GM12878 (cell line): Measurements from ENCODE around the gene EXOC4. TPM values are rescaled to one million over a fixed set of nuclear protein-coding genes. Genes with fewer than 3 reads are reported as not detected.

Source experiments
- ATAC-seq: fragments of 200-7000 bp; cut with Tn5 transposase; 3 replicates; pipeline ENCODE4 v1.9.1; 2020; ENCODE audit warnings: mild to moderate bottlenecking, moderate library complexity
- BruUV-seq: library from RNA; stranded (reverse); fragments of 400-500 nt; replicated peaks from 2 replicates; lab custom pipeline; 2021; lab: Mats Ljungman, UMichigan
- CTCF ChIA-PET: fragments of 300-600 bp; sonication (Branson Sonifier 250); formaldehyde crosslinking; extraction: SDS; loops from one replicate; lab custom pipeline; 2021; ENCODE audit warnings: inconsistent platforms; lab: Yijun Ruan, JAX
- POLR2A ChIA-PET: fragments of 350-600 bp; formaldehyde crosslinking; extraction: SDS; loops from one replicate; lab custom pipeline; 2021; ENCODE audit warnings: inconsistent platforms; lab: Charles Lee
- RAD21 ChIA-PET: fragments of 300-600 bp; sonication (Branson Sonifier 250); formaldehyde crosslinking; loops from one replicate; lab custom pipeline; 2023; ENCODE audit warnings: antibody characterized with exemption; ENCODE audit not compliant: unreplicated experiment; lab: Charles Lee
- SMC1A ChIA-PET: fragments of 300-600 bp; sonication (Branson Sonifier 250); formaldehyde crosslinking; loops from one replicate; lab custom pipeline; 2023; ENCODE audit not compliant: unreplicated experiment, uncharacterized antibody; lab: Charles Lee
- DNase-seq: peaks from one replicate; pipeline ENCODE4 v3.0.0-alpha.2; 2011; ENCODE audit warnings: low read depth, low spot score
- FAIRE-seq: peaks from 3 replicates; lab custom pipeline; 2011; peaks lifted over from hg19 to GRCh38; lab: Jason Lieb, UNC
- H2AFZ ChIP-seq: 2 replicates; pipeline ENCODE4 v1.6.0; 2011; ENCODE audit warnings: low read depth, low read length, control low read depth; ENCODE audit not compliant: control insufficient read depth
- H3K27ac ChIP-seq: 2 replicates; pipeline ENCODE4 v1.5.1; 2011; ENCODE audit warnings: control low read depth; ENCODE audit not compliant: control insufficient read depth, insufficient read depth
- H3K27me3 ChIP-seq, 2 experiments: replicated peaks in 1 of 2; 2 replicates each; pipeline versions ENCODE4 v1.6.0 to v1.6.1; 2011; ENCODE audit warnings: low read length in 1 of 2; ENCODE audit not compliant: control insufficient read depth in 2 of 2, insufficient read depth in 2 of 2
- H3K36me3 ChIP-seq, 2 experiments: 2 replicates each; pipeline ENCODE4 v1.5.1; 2011; ENCODE audit warnings: low read length in 1 of 2; ENCODE audit not compliant: control insufficient read depth in 2 of 2, insufficient read depth in 2 of 2
- H3K4me1 ChIP-seq: 2 replicates; pipeline ENCODE4 v1.6.1; 2011; ENCODE audit warnings: mild to moderate bottlenecking, low read length, moderate library complexity, mixed read lengths; ENCODE audit not compliant: control insufficient read depth, insufficient read depth
- H3K4me2 ChIP-seq: 2 replicates; pipeline ENCODE4 v1.6.0; 2011; ENCODE audit warnings: control low read depth; ENCODE audit not compliant: control insufficient read depth, insufficient read depth
- H3K4me3 ChIP-seq: fragments of 200-600 bp; sonication (generic); 2 replicates; pipeline ENCODE4 v1.5.1; 2016
- H3K79me2 ChIP-seq: 2 replicates; pipeline ENCODE4 v1.6.0; 2011; ENCODE audit warnings: low read length; ENCODE audit not compliant: control insufficient read depth, insufficient read depth
- H3K9ac ChIP-seq: 2 replicates; pipeline ENCODE4 v1.8.0; 2011; ENCODE audit warnings: low read length, control low read depth, mixed read lengths; ENCODE audit not compliant: control insufficient read depth, insufficient read depth
- H3K9me3 ChIP-seq: replicated peaks from 3 replicates; pipeline ENCODE4 v1.5.1; 2011; ENCODE audit warnings: mild to moderate bottlenecking, low read length; ENCODE audit not compliant: control insufficient read depth, insufficient read depth
- H4K20me1 ChIP-seq: 2 replicates; pipeline ENCODE4 v1.6.0; 2011; ENCODE audit not compliant: control insufficient read depth, insufficient read depth
- ATF7 ChIP-seq: fragments of 450-650 bp; IDR thresholded peaks from 2 replicates; pipeline ENCODE4 v1.6.1; 2016; ENCODE audit warnings: low read depth, mild to moderate bottlenecking
- EGR1 ChIP-seq, 2 experiments: IDR thresholded peaks; 1 replicate in 1 of 2; 2 replicates in 1 of 2; pipeline ENCODE4 v1.6.1; 2011 to 2012; ENCODE audit warnings: low read depth in 2 of 2, low read length in 2 of 2, borderline replicate concordance in 1 of 2, mild to moderate bottlenecking in 1 of 2, moderate library complexity in 1 of 2
- HDGF ChIP-seq: fragments of 450-650 bp; IDR thresholded peaks from 2 replicates; pipeline ENCODE4 v1.6.1; 2016; ENCODE audit warnings: antibody characterized with exemption
- JUND ChIP-seq: IDR thresholded peaks from 2 replicates; pipeline ENCODE4 v1.6.1; 2012; ENCODE audit warnings: low read depth, mild to moderate bottlenecking, low read length, improper control_type of control experiment, moderate library complexity
- RAD21 ChIP-seq: IDR thresholded peaks from 2 replicates; pipeline ENCODE4 v1.6.1; 2011; ENCODE audit warnings: mild to moderate bottlenecking, low read depth, low read length, moderate library complexity; ENCODE audit not compliant: insufficient read depth
- SRF ChIP-seq, 2 experiments: IDR thresholded peaks; 2 replicates each; pipeline ENCODE4 v1.6.1; 2011; ENCODE audit warnings: low read depth in 2 of 2, low read length in 2 of 2, mild to moderate bottlenecking in 1 of 2, moderate library complexity in 1 of 2
- SUPT20H ChIP-seq: IDR thresholded peaks from 2 replicates; pipeline ENCODE4 v1.6.1; 2011; ENCODE audit warnings: low read depth, mild to moderate bottlenecking, low read length, moderate library complexity, borderline replicate concordance; ENCODE audit not compliant: control insufficient read depth
- TBL1XR1 ChIP-seq: IDR thresholded peaks from 2 replicates; pipeline ENCODE4 v1.6.1; 2012; ENCODE audit warnings: low read depth, low read length, improper control_type of control experiment
- ZNF207 ChIP-seq: fragments of 450-650 bp; IDR thresholded peaks from 2 replicates; pipeline ENCODE4 v1.6.1; 2014; ENCODE audit warnings: antibody characterized with exemption, mild to moderate bottlenecking, borderline replicate concordance
- WGBS: methylation state at CpG from one replicate; pipeline ENCODE4 v1.1.6; 2016; ENCODE audit warnings: low lambda C conversion rate; ENCODE audit not compliant: insufficient replicate concordance, insufficient coverage; ENCODE audit errors: missing lambda C conversion rate; 5-methylcytosine and 5-hydroxymethylcytosine counted together
- in situ Hi-C: fragments of 300-500 bp; cut with MboI; formaldehyde crosslinking; loops from 9 replicates; pipeline ENCODE4 v1.14.3; 2018; ENCODE audit warnings: mixed read lengths
- intact Hi-C: fragments of 100-400 bp; cut with micrococcal nuclease; formaldehyde crosslinking; loops from one replicate; pipeline ENCODE4 v1.14.2; 2022; ENCODE audit not compliant: unreplicated experiment
- polyA plus RNA-seq, 11 experiments: library from polyadenylated mRNA; depleted of rRNA in 4 of 11; unstranded in 6 of 11; stranded (reverse) in 5 of 11; fragments of >200 nt; fragmentation: Nextera tagmentation in 4 of 11; fragmentation: Illumina TruSeq in 1 of 11; extraction: Ambion mirVana in 4 of 11; extraction: Trizol in 1 of 11; gene quantifications; 1 replicate in 1 of 11; 2 replicates in 10 of 11; pipeline versions ENCODE4 v1.2.1 to v1.2.3, GENCODE V29; 2011 to 2016; ENCODE audit warnings: inconsistent platforms in 2 of 11, missing spikeins in 2 of 11, low read depth in 1 of 11
- total RNA-seq, 4 experiments: library from RNA; depleted of rRNA in 3 of 4; stranded (reverse); fragments of >200 nt in 3 of 4; fragmentation: Illumina TruSeq in 1 of 4; extraction: Trizol in 1 of 4; gene quantifications; 2 replicates each; pipeline versions ENCODE4 v1.2.1 to v1.2.3, GENCODE V29; 2013 to 2021
- TF ChIP-seq, protein P1 (sequence below): fragments of 450-650 bp; IDR thresholded peaks from 2 replicates; pipeline ENCODE4 v1.6.1; 2016; ENCODE audit warnings: mild to moderate bottlenecking
- TF ChIP-seq, protein P2 (sequence below): IDR thresholded peaks from 2 replicates; pipeline ENCODE4 v1.6.1; 2011; ENCODE audit warnings: low read depth, low read length, improper control_type of control experiment, borderline replicate concordance
- TF ChIP-seq, protein P3 (sequence below): fragments of 450-650 bp; formaldehyde crosslinking; IDR thresholded peaks from 2 replicates; pipeline ENCODE4 v1.5.0; 2022; ENCODE audit warnings: mild to moderate bottlenecking, missing genetic modification characterization
- TF ChIP-seq, protein P4 (sequence below), 3 experiments: IDR thresholded peaks in 2 of 3; conservative IDR thresholded peaks in 1 of 3; 2 replicates each; pipeline ENCODE4 v1.5.1; 2011; ENCODE audit warnings: low read depth in 3 of 3, low read length in 3 of 3, mild to moderate bottlenecking in 3 of 3, control low read depth in 2 of 3, moderate library complexity in 2 of 3, inconsistent platforms in 1 of 3, mixed read lengths in 1 of 3; ENCODE audit not compliant: control insufficient read depth in 2 of 3, insufficient read depth in 1 of 3; ENCODE audit errors: extremely low read depth in 1 of 3

The EXOC4 gene
- total and polyA plus RNA-seq, 10 of the 15 experiments (the other 5 are each of a cell fraction or from before 2014, with no cell fraction given), result 13.2 to 44.5 (median 29.6) TPM

DNA sequence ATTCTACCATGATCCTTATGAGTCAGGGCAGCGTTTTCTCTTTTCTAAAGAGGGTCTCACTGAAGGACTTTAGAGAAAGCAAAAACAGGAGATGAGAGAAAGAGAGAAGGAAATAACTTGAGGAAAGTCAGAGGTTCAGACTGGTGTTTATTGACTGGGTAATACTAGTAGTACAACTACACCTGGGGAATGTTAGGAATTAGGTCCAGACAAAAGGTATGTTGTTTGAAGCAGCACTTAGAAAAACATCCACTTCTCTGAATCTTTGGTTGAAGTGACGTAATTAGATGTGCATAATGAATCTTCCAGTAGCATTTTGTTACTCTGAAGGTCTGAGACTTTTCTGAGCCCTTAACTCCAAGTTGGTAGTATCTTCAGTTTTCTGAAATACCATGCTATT lies 494.0 kb downstream of the EXOC4 start (continued):
- no peak for TF ChIP-seq EGR1 (IDR thresholded peaks at IDR 0.05; ENCODE audit: borderline replicate concordance in 1 of 2, low read depth in 2 of 2, low read length in 2 of 2)
- TF ChIP-seq, protein P1, sequence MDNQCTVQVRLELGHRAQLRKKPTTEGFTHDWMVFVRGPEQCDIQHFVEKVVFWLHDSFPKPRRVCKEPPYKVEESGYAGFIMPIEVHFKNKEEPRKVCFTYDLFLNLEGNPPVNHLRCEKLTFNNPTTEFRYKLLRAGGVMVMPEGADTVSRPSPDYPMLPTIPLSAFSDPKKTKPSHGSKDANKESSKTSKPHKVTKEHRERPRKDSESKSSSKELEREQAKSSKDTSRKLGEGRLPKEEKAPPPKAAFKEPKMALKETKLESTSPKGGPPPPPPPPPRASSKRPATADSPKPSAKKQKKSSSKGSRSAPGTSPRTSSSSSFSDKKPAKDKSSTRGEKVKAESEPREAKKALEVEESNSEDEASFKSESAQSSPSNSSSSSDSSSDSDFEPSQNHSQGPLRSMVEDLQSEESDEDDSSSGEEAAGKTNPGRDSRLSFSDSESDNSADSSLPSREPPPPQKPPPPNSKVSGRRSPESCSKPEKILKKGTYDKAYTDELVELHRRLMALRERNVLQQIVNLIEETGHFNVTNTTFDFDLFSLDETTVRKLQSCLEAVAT, result no peak
- TF ChIP-seq, protein P2, sequence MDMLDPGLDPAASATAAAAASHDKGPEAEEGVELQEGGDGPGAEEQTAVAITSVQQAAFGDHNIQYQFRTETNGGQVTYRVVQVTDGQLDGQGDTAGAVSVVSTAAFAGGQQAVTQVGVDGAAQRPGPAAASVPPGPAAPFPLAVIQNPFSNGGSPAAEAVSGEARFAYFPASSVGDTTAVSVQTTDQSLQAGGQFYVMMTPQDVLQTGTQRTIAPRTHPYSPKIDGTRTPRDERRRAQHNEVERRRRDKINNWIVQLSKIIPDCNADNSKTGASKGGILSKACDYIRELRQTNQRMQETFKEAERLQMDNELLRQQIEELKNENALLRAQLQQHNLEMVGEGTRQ, result no peak
- TF ChIP-seq HDGF, result no peak
- no peak for TF ChIP-seq ATF7
- TF ChIP-seq SUPT20H, result no peak
- no peak for TF ChIP-seq RAD21
- no peak for TF ChIP-seq JUND

DNA sequence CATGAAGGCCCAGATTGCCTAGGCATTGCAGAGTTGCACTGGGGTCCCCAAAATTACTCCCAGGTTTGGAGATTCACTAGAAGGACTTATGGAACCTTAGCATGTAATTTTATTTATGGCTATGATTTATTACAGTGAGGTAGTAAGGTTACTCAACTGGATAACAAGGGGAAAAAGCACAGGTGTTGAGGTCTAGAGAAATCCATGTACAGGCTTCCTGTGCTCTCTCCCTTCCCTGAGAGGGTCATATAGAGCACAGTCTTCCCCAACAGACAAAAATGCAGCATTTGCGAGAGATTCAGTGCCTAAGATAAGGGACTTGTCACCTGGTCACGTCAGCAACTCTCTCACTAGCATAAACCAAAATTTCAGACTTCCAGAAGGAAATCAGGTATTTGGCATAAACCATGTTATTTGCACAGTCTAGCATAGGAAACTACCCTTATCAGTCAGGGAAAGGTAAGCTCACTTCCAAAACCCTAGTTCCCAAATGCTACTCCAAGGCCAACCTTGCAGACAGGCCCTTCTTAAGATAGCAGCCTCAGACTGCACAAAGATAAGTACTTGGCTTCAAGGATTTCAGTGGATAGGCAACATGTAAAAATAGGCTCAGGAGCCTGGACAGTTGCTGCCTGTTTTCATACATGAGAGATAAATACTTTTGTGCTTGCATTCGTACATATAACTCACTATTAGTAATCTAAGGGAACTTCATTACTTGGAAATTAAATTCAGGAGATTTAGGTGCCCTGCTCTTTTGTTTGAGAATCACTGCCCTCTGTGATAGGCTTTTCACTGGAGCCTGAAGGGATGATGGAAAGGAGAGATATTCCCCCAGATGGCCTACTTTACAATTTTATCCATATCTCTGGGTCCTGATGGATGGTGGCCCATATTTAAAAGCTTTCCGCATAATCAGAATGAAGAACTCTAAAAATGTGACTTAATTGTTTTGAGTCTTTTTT lies 495.8 kb downstream of the EXOC4 start:
- Histone ChIP-seq H3K4me3 (no peak overlapping the region), H3K9ac (no peak overlapping the region), H2AFZ (no peak overlapping the region), H3K27me3 (no peaks in the 10 kb centered on the region), H3K4me1 (no peaks in the 10 kb centered on the region), H3K9me3 (no peaks in the 10 kb centered on the region), H3K79me2 (no peaks in the 10 kb centered on the region), H3K36me3 (no peaks in the 10 kb centered on the region), H3K4me2 (no peak overlapping the region), H4K20me1 (no peaks in the 10 kb centered on the region), H3K27ac (no peak overlapping the region)
- ATAC-seq (no peak), FAIRE-seq (no peak), DNase-seq (no peak)
- in situ Hi-C loops (no loop called here), intact Hi-C loops (no loop called here)
- ChIA-PET SMC1A (interaction anchor here (0.6 kb wide), 1 partner anchor 15 kb away, joined by 3 read pairs; no protein-coding TSS in a partner anchor), RAD21 (no interaction called here), CTCF (no interaction called here), POLR2A (no interaction called here)
- WGBS, result 100% methylated on average over 4 of the region's 4 CpGs
- BruUV-seq, result no TSS peak
- TF ChIP-seq, protein P3, sequence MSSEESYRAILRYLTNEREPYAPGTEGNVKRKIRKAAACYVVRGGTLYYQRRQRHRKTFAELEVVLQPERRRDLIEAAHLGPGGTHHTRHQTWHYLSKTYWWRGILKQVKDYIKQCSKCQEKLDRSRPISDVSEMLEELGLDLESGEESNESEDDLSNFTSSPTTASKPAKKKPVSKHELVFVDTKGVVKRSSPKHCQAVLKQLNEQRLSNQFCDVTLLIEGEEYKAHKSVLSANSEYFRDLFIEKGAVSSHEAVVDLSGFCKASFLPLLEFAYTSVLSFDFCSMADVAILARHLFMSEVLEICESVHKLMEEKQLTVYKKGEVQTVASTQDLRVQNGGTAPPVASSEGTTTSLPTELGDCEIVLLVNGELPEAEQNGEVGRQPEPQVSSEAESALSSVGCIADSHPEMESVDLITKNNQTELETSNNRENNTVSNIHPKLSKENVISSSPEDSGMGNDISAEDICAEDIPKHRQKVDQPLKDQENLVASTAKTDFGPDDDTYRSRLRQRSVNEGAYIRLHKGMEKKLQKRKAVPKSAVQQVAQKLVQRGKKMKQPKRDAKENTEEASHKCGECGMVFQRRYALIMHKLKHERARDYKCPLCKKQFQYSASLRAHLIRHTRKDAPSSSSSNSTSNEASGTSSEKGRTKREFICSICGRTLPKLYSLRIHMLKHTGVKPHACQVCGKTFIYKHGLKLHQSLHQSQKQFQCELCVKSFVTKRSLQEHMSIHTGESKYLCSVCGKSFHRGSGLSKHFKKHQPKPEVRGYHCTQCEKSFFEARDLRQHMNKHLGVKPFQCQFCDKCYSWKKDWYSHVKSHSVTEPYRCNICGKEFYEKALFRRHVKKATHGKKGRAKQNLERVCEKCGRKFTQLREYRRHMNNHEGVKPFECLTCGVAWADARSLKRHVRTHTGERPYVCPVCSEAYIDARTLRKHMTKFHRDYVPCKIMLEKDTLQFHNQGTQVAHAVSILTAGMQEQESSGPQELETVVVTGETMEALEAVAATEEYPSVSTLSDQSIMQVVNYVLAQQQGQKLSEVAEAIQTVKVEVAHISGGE (CRISPR knock-in tag), result no peak
- TF ChIP-seq, protein P4, sequence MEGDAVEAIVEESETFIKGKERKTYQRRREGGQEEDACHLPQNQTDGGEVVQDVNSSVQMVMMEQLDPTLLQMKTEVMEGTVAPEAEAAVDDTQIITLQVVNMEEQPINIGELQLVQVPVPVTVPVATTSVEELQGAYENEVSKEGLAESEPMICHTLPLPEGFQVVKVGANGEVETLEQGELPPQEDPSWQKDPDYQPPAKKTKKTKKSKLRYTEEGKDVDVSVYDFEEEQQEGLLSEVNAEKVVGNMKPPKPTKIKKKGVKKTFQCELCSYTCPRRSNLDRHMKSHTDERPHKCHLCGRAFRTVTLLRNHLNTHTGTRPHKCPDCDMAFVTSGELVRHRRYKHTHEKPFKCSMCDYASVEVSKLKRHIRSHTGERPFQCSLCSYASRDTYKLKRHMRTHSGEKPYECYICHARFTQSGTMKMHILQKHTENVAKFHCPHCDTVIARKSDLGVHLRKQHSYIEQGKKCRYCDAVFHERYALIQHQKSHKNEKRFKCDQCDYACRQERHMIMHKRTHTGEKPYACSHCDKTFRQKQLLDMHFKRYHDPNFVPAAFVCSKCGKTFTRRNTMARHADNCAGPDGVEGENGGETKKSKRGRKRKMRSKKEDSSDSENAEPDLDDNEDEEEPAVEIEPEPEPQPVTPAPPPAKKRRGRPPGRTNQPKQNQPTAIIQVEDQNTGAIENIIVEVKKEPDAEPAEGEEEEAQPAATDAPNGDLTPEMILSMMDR (IDR thresholded peaks at IDR 0.05 in 2 of 3, conservative IDR thresholded peaks at IDR 0.05 in 1 of 3; ENCODE audit: control insufficient read depth in 2 of 3, extremely low read depth in 1 of 3, insufficient read depth in 1 of 3, low read depth in 3 of 3, low read length in 3 of 3), result no peak
- TF ChIP-seq TBL1XR1 (no peak), SRF (IDR thresholded peaks at IDR 0.05; ENCODE audit: low read depth in 2 of 2, low read length in 2 of 2) (no peak), ZNF207 (no peak)
